ENCODE data around the gene TSEN15.
"Not testable (repeated sequence)": the region's sequence is repeated elsewhere in the genome, so short reads cannot be mapped to it uniquely, and the experiment has no call there.

GRCh38 chr1:184047541-184047940 lies 4.0 kb upstream of the TSEN15 start:
- not testable (repeated sequence) for TF ChIP-seq CTCF (IDR thresholded peaks at IDR 0.05; ENCODE audit: low read depth, low read length); EZH2phosphoT487 (IDR thresholded peaks at IDR 0.05; ENCODE audit: low read depth)
